HEK293 (cell line): ENCODE measurements around the gene MRPL36.

Experiments
- CTCF ChIA-PET: fragments of 350-600 bp; formaldehyde crosslinking; extraction: SDS; loops from one replicate; lab custom pipeline; 2021; ENCODE audit warnings: antibody characterized with exemption; lab: Yijun Ruan, JAX
- POLR2A ChIA-PET: fragments of 300-600 bp; formaldehyde crosslinking; extraction: SDS; loops from one replicate; lab custom pipeline; 2020; ENCODE audit warnings: antibody characterized with exemption, inconsistent platforms; lab: Yijun Ruan, JAX
- H3K27ac ChIP-seq: fragments of 200-500 bp; sonication (Bioruptor generic); 2 replicates; pipeline ENCODE4 v1.5.1; 2014; ENCODE audit warnings: low read depth, low read length, control low read depth, inconsistent platforms; ENCODE audit errors: extremely low read depth
- H3K36me3 ChIP-seq, 2 experiments: fragments of 200-500 bp in 1 of 2; sonication (Bioruptor generic) in 1 of 2; 1 replicate in 1 of 2; 2 replicates in 1 of 2; pipeline ENCODE4 v1.5.1; 2014 to 2017; ENCODE audit warnings: inconsistent platforms in 2 of 2, low read length in 2 of 2; ENCODE audit not compliant: control insufficient read depth in 2 of 2, insufficient read depth in 1 of 2
- H3K4me1 ChIP-seq: fragments of 200-500 bp; sonication (Bioruptor generic); 2 replicates; pipeline ENCODE4 v1.5.1; 2014; ENCODE audit warnings: mild to moderate bottlenecking, low read length, inconsistent platforms; ENCODE audit not compliant: control insufficient read depth, insufficient read depth
- H3K4me3 ChIP-seq: 2 replicates; pipeline ENCODE4 v1.5.1; 2011; ENCODE audit warnings: low read depth, mild to moderate bottlenecking, control low read depth, low read length, moderate library complexity
- H3K9me3 ChIP-seq: fragments of 200-500 bp; sonication (Bioruptor generic); 2 replicates; pipeline ENCODE4 v1.5.1; 2014; ENCODE audit warnings: low read depth, low read length, inconsistent platforms; ENCODE audit not compliant: control insufficient read depth, insufficient read depth
- BCL11A ChIP-seq: fragments of 450-650 bp; formaldehyde crosslinking; IDR thresholded peaks from 2 replicates; pipeline ENCODE4 v1.5.1; 2016; ENCODE audit warnings: low read depth, missing biosample characterization, missing genetic modification characterization
- GLIS1 ChIP-seq: fragments of 450-650 bp; formaldehyde crosslinking; IDR thresholded peaks from 2 replicates; pipeline ENCODE4 v1.5.1; 2016; ENCODE audit warnings: missing biosample characterization, missing genetic modification characterization
- GLIS2 ChIP-seq: fragments of 450-650 bp; formaldehyde crosslinking; IDR thresholded peaks from 2 replicates; pipeline ENCODE4 v1.5.1; 2016; ENCODE audit warnings: missing biosample characterization, missing genetic modification characterization
- KLF16 ChIP-seq: fragments of 450-650 bp; formaldehyde crosslinking; IDR thresholded peaks from 2 replicates; pipeline ENCODE4 v1.5.1; 2017; ENCODE audit warnings: missing biosample characterization, missing genetic modification characterization
- KLF7 ChIP-seq: fragments of 450-650 bp; formaldehyde crosslinking; IDR thresholded peaks from 2 replicates; pipeline ENCODE4 v1.5.1; 2016; ENCODE audit warnings: missing biosample characterization, missing genetic modification characterization, borderline replicate concordance
- SCRT2 ChIP-seq: fragments of 450-650 bp; formaldehyde crosslinking; IDR thresholded peaks from 2 replicates; pipeline ENCODE4 v1.5.1; 2016; ENCODE audit warnings: missing biosample characterization, missing genetic modification characterization
- ZFP37 ChIP-seq: fragments of 450-650 bp; formaldehyde crosslinking; IDR thresholded peaks from 2 replicates; pipeline ENCODE4 v1.5.1; 2016; ENCODE audit warnings: missing biosample characterization, missing genetic modification characterization
- ZFP69B ChIP-seq: fragments of 450-650 bp; formaldehyde crosslinking; IDR thresholded peaks from 2 replicates; pipeline ENCODE4 v1.5.1; 2016; ENCODE audit warnings: missing biosample characterization, missing genetic modification characterization
- ZNF157 ChIP-seq: fragments of 450-650 bp; formaldehyde crosslinking; IDR thresholded peaks from 2 replicates; pipeline ENCODE4 v1.5.1; 2016; ENCODE audit warnings: missing biosample characterization, missing genetic modification characterization
- ZNF16 ChIP-seq: fragments of 450-650 bp; formaldehyde crosslinking; IDR thresholded peaks from 2 replicates; pipeline ENCODE4 v1.5.1; 2016; ENCODE audit warnings: low read depth, missing biosample characterization, missing genetic modification characterization
- ZNF211 ChIP-seq: fragments of 450-650 bp; formaldehyde crosslinking; IDR thresholded peaks from 2 replicates; pipeline ENCODE4 v1.5.1; 2016; ENCODE audit warnings: low read depth, missing biosample characterization, missing genetic modification characterization
- ZNF23 ChIP-seq: fragments of 450-650 bp; formaldehyde crosslinking; IDR thresholded peaks from 2 replicates; pipeline ENCODE4 v1.5.1; 2016; ENCODE audit warnings: missing biosample characterization, missing genetic modification characterization, borderline replicate concordance
- ZNF341 ChIP-seq: fragments of 450-650 bp; formaldehyde crosslinking; IDR thresholded peaks from 2 replicates; pipeline ENCODE4; 2016; ENCODE audit warnings: low read depth, missing biosample characterization, missing genetic modification characterization
- ZNF354C ChIP-seq: fragments of 450-650 bp; formaldehyde crosslinking; IDR thresholded peaks from 2 replicates; pipeline ENCODE4 v1.5.1; 2016; ENCODE audit warnings: missing biosample characterization, missing genetic modification characterization, low read depth, borderline replicate concordance
- ZNF366 ChIP-seq: fragments of 450-650 bp; formaldehyde crosslinking; conservative IDR thresholded peaks from 2 replicates; pipeline ENCODE4 v1.5.1; 2016; ENCODE audit warnings: missing biosample characterization, missing genetic modification characterization
- ZNF521 ChIP-seq: fragments of 450-650 bp; formaldehyde crosslinking; IDR thresholded peaks from 2 replicates; pipeline ENCODE4 v1.5.1; 2017; ENCODE audit warnings: missing biosample characterization, mild to moderate bottlenecking, missing genetic modification characterization
- ZNF560 ChIP-seq: fragments of 450-650 bp; formaldehyde crosslinking; IDR thresholded peaks from 2 replicates; pipeline ENCODE4 v1.5.1; 2017; ENCODE audit warnings: missing biosample characterization, missing genetic modification characterization, borderline replicate concordance
- ZNF654 ChIP-seq: fragments of 450-650 bp; formaldehyde crosslinking; IDR thresholded peaks from 2 replicates; pipeline ENCODE4 v1.5.1; 2016; ENCODE audit warnings: low read depth, missing biosample characterization, missing genetic modification characterization
- ZNF658 ChIP-seq: fragments of 450-650 bp; formaldehyde crosslinking; IDR thresholded peaks from 2 replicates; pipeline ENCODE4; 2016; ENCODE audit warnings: missing biosample characterization, missing genetic modification characterization
- ZNF707 ChIP-seq: fragments of 450-650 bp; formaldehyde crosslinking; IDR thresholded peaks from 2 replicates; pipeline ENCODE4 v1.5.1; 2016; ENCODE audit warnings: missing biosample characterization, missing genetic modification characterization
- ZNF792 ChIP-seq: fragments of 450-650 bp; formaldehyde crosslinking; IDR thresholded peaks from 2 replicates; pipeline ENCODE4 v1.5.1; 2016; ENCODE audit warnings: missing biosample characterization, missing genetic modification characterization
- ZNF837 ChIP-seq: fragments of 450-650 bp; formaldehyde crosslinking; IDR thresholded peaks from 2 replicates; pipeline ENCODE4 v1.5.1; 2016; ENCODE audit warnings: missing biosample characterization, missing genetic modification characterization
- ZSCAN30 ChIP-seq: fragments of 450-650 bp; IDR thresholded peaks from 2 replicates; pipeline ENCODE4 v1.5.1; 2018; ENCODE audit warnings: missing biosample characterization, mild to moderate bottlenecking, missing genetic modification characterization, moderate library complexity
- TF ChIP-seq, protein P1 (sequence below): fragments of 450-650 bp; formaldehyde crosslinking; IDR thresholded peaks from 2 replicates; pipeline ENCODE4; 2016; ENCODE audit warnings: missing biosample characterization, missing genetic modification characterization
- TF ChIP-seq, protein P2 (sequence below): fragments of 450-650 bp; formaldehyde crosslinking; IDR thresholded peaks from 2 replicates; pipeline ENCODE4 v1.5.1; 2017; ENCODE audit warnings: missing biosample characterization, missing genetic modification characterization

MRPL36 gene

DNA sequence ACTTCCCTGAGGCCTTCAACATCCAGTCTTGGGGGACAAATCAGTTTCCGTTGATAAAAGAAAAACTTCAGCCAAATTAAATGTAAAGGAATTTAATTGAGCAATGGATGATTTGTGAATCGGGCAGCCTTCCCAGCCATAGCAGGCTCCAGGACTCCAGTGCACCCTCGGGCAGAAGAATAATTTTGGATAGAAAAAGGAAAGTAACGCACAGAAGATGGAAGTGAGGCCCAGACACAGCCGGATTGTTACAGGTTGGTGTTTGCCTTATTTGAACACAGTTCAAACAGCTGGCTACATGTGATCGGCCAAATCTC is 19.1 kb downstream of the MRPL36 start:
- TF ChIP-seq ZNF792 (tag by site-specific recombination) (no peak), ZSCAN30 (tag by site-specific recombination) (no peak), ZNF654 (no peak), ZNF23 (tag by site-specific recombination) (no peak), KLF16 (tag by site-specific recombination) (no peak)
- ChIA-PET CTCF (interaction anchor here (0.5 kb wide), 1 partner anchor 52 kb away, joined by 7 read pairs; no protein-coding TSS in a partner anchor), POLR2A (no interaction called here)
- H3K36me3 ChIP-seq, result no peaks in the 10 kb centered on the region
- H3K4me3 ChIP-seq, result no peak overlapping the region
- no peaks in the 10 kb centered on the region for H3K9me3 ChIP-seq
- H3K27ac ChIP-seq, result no peak overlapping the region
- H3K4me1 ChIP-seq, result peaks cover 11% of the 10 kb centered on the region

DNA sequence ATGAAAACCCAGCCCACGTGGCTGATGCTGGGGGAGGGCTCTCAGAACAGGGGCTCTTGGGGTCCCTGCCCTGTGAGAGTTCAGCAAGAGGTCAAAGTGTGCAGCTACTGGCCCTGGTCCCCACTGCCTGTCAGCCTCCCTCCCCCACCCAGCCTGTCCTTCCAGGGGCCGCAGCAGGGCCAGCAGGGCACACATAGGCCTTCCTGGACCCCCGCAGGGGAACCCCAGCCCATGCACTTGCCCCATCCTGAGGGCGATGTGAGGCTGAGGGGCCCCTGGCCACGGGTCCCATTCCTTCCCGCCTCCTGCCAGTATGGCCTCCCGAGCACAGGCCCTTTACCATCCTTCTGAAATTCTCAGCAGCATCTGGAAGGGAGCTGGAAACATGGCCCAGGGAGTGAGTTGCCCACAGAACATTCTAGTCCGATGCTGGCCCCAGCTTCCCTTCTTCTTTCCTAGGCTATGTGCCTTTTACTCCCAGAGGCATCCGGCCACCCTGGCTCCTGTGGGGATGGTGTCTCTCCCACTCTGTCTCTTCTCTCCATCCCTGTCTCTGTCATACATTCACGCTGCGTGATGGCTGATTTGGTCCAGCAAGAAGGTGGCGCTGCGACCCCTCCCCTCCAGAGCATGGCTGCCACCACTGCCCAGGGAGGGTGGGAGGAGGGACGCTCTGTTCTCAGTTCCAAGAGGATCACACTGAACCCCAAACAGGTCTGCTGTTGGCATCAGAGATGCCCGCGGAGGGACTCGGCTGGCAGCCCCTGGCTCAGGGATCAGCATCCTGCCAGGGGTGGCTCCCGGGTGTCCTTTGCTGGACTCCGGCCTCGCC is 19.6 kb downstream of the MRPL36 start:
- POLR2A ChIA-PET, result no interaction called here
- TF ChIP-seq ZNF341 (tag by site-specific recombination) (no peak), GLIS2 (tag by site-specific recombination) (no peak), ZNF366 (tag by site-specific recombination) (no peak), ZNF707 (no peak), ZNF521 (tag by site-specific recombination) (no peak), ZFP69B (tag by site-specific recombination) (no peak), ZNF211 (tag by site-specific recombination) (no peak), KLF7 (tag by site-specific recombination) (no peak)
- TF ChIP-seq, all 188 proteins: peak for 0
- Histone ChIP-seq H3K4me1 (peaks cover 11% of the 10 kb centered on the region), H3K9me3 (no peaks in the 10 kb centered on the region), H3K36me3 (no peaks in the 10 kb centered on the region), H3K4me3 (no peak overlapping the region), H3K27ac (no peak overlapping the region)
- CTCF ChIA-PET, result interaction anchor here (0.5 to 0.6 kb wide), 2 partner anchors 51 to 528 kb away, joined by 5 to 7 read pairs; no protein-coding TSS in a partner anchor

DNA sequence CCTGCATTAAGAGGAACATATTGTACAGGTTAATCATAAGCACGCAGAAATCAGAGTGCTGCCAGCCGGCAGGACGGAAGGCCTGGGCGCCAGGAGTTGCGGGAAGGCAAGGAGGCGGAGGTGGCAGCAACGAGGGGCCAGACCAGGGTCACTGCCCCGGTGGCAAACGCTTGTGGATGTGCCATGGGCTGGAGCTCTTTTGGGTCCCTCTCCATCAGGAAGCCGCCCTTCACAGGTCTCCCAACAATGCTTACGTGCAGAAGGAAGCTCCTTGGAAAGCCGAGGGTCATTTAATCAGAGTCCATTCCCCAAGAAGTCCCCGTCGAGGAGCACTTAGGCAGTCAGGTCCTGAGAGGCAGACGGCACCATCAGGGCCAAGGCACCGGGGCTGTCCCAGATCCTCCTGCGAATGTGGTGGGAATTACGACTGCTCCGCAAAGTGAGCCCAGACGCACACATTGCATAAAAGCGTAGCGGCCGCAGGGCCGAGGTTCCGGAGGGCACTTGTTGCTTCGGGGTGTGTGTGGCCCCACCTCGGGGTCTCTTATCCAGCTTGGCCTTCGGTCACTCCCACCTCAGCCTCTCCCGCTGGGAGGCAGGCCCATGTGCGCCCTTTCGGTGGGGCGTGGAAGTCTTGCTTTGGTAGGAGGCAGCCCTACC is 20.5 kb downstream of the MRPL36 start:
- Histone ChIP-seq H3K4me3 (no peak overlapping the region), H3K4me1 (peaks cover 11% of the 10 kb centered on the region), H3K36me3 (no peaks in the 10 kb centered on the region), H3K9me3 (no peaks in the 10 kb centered on the region), H3K27ac (no peak overlapping the region)
- CTCF ChIA-PET, result no interaction called here
- POLR2A ChIA-PET, result no interaction called here
- TF ChIP-seq BCL11A, result no peak
- no peak for TF ChIP-seq ZNF560 (tag by site-specific recombination)
- TF ChIP-seq SCRT2 (tag by site-specific recombination), result peak; percentile 85
- no peak for TF ChIP-seq ZNF837 (tag by site-specific recombination)

DNA sequence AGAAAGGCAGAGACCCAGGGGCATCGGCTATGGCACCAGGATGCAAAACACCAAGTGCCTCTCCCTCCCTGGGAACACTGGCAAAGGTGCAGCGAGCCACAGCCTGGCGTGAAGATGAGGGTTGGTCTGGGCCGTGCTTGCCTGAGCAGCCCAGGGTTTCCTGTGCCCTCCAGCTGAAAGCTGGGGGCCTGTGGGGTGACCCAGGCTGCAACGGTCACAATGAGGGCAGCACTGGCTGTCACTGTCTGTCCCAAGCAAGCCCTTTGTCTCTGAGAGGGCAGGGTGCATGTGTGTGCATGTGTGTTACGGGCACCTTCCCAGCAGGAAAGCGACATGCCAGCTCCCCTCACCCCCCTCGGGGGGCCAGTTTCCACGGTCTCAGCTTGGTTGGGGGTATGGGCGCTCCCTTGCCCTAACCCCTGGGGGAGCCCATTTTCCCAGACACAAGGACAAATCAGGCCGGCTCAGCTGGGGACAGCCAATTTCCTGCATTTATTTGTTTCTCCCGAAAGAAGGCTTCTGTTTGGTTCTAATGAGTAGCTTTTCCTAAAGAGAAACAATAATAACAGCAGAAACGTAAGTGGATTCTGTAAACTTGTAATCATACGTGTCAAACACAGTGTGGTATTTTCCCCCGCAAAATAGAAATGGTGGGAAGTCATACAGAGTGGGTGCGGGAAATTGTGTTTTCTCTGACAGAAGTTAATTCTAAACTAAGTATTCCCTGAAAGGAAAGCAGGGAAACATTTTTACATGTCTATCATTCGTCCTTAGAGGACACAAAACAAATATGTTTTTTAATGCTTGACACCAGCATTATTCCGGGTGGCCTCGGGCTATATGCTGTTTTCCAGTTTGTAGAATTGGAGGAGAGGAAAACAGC is 21.3 kb downstream of the MRPL36 start:
- Histone ChIP-seq H3K27ac (no peak overlapping the region), H3K4me3 (no peak overlapping the region), H3K4me1 (peaks cover 9% of the 10 kb centered on the region), H3K9me3 (no peaks in the 10 kb centered on the region), H3K36me3 (no peaks in the 10 kb centered on the region)
- ChIA-PET POLR2A (no interaction called here), CTCF (no interaction called here)
- TF ChIP-seq ZNF157 (tag by site-specific recombination), result no peak
- 0 out of 2 replicates have a peak, but pooled peaks have one; percentile 25 for TF ChIP-seq GLIS1 (tag by site-specific recombination)
- no peak for TF ChIP-seq ZNF354C
- TF ChIP-seq, protein P1, sequence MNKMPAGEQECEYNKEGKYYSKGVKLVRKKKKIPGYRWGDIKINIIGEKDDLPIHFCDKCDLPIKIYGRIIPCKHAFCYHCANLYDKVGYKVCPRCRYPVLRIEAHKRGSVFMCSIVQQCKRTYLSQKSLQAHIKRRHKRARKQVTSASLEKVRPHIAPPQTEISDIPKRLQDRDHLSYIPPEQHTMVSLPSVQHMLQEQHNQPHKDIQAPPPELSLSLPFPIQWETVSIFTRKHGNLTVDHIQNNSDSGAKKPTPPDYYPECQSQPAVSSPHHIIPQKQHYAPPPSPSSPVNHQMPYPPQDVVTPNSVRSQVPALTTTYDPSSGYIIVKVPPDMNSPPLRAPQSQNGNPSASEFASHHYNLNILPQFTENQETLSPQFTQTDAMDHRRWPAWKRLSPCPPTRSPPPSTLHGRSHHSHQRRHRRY, result no peak
- no peak for TF ChIP-seq ZFP37 (tag by site-specific recombination)
- TF ChIP-seq ZNF211 (tag by site-specific recombination), result no peak
- TF ChIP-seq, protein P2, sequence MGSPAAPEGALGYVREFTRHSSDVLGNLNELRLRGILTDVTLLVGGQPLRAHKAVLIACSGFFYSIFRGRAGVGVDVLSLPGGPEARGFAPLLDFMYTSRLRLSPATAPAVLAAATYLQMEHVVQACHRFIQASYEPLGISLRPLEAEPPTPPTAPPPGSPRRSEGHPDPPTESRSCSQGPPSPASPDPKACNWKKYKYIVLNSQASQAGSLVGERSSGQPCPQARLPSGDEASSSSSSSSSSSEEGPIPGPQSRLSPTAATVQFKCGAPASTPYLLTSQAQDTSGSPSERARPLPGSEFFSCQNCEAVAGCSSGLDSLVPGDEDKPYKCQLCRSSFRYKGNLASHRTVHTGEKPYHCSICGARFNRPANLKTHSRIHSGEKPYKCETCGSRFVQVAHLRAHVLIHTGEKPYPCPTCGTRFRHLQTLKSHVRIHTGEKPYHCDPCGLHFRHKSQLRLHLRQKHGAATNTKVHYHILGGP (tag by site-specific recombination), result no peak
- TF ChIP-seq ZNF16 (tag by site-specific recombination), result no peak
- no peak for TF ChIP-seq ZNF658 (tag by site-specific recombination)
